ENCODE data around the gene IL4R. TPM values are rescaled to one million over a fixed set of nuclear protein-coding genes. Genes with fewer than 3 reads are reported as not detected.
"Not testable (repeated sequence)": the region's sequence is repeated elsewhere in the genome, so short reads cannot be mapped to it uniquely, and the experiment has no call there.

Gene IL4R
- total and polyA plus RNA-seq, 2 of the 8 experiments (the other 6 are each of a cell fraction or from before 2014, with no cell fraction given), result 29.1 to 29.4 TPM

DNA sequence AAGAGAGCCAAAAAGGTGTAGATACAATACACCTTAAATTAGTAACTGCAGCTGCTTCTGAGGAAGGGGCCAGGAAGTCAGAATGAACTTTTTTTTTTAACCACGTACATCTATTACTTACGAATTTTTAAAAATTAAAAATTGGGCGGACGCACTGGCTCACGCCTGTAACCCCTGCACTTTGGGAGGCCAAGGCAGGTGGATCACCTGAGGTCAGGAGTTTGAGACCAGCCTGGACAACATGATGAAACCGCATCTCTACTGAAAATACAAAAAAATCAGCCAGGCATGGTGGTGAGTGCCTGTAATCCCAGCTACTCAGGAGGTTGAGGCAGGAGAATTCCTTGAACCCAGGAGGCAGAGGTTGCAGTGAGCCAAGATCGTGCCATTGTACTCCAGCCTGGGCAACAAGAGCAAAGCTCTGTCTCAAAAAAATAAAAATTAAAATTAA, 39.3 kb upstream of the IL4R start:
- not testable (repeated sequence) for H3K79me1 ChIP-seq (ENCODE audit: low read depth, low read length); H2BK15ac ChIP-seq (ENCODE audit: low read length); H2BK5ac ChIP-seq (ENCODE audit: low read depth, low read length); H4K91ac ChIP-seq (replicated peaks; ENCODE audit: insufficient read length, low read length); H4K20me1 ChIP-seq (replicated peaks in 1 of 2; ENCODE audit: control insufficient read depth in 1 of 2, insufficient read depth in 2 of 2, low read length in 2 of 2); H2AFZ ChIP-seq (ENCODE audit: low read length); H2BK12ac ChIP-seq (ENCODE audit: low read depth, low read length); H3K23ac ChIP-seq (ENCODE audit: insufficient read length); H3K14ac ChIP-seq (ENCODE audit: insufficient read length); H3K9me3 ChIP-seq (ENCODE audit: insufficient read depth in 2 of 2, low read depth in 1 of 2, low read length in 1 of 2); H2BK20ac ChIP-seq (ENCODE audit: low read length); H2AK5ac ChIP-seq (ENCODE audit: low read depth, low read length); H3K27me3 ChIP-seq (replicated peaks in 1 of 4; ENCODE audit: control insufficient read depth in 3 of 4, extremely low read depth in 1 of 4, insufficient read depth in 3 of 4, low read length in 3 of 4); H3K27ac ChIP-seq (ENCODE audit: low read depth, low read length); FAIRE-seq; H3K56ac ChIP-seq (replicated peaks; ENCODE audit: insufficient read length, low read depth, low read length); H3K4ac ChIP-seq (replicated peaks; ENCODE audit: insufficient read length, low read depth, low read length); H3K79me2 ChIP-seq (ENCODE audit: control insufficient read depth in 1 of 2, insufficient read depth in 2 of 2, low read length in 2 of 2); H3K4me3 ChIP-seq (ENCODE audit: extremely low read depth in 1 of 4, insufficient read depth in 2 of 4, low read depth in 3 of 4, low read length in 4 of 4); H3K18ac ChIP-seq (ENCODE audit: extremely low read depth, low read length); DNase-seq (ENCODE audit: low read depth in 1 of 2, low spot score in 2 of 2); H3K23me2 ChIP-seq (ENCODE audit: low read depth, low read length); H3K4me1 ChIP-seq (replicated peaks in 1 of 4; ENCODE audit: control insufficient read depth in 3 of 4, insufficient read depth in 4 of 4, low read length in 3 of 4); H4K5ac ChIP-seq (ENCODE audit: insufficient read length, low read depth, low read length); H2BK120ac ChIP-seq (replicated peaks; ENCODE audit: low read depth, low read length); H4K8ac ChIP-seq (ENCODE audit: extremely low read depth, insufficient read depth, low read length); H3K9ac ChIP-seq (replicated peaks in 1 of 4; ENCODE audit: extremely low read depth in 1 of 4, low read depth in 3 of 4, low read length in 3 of 4); H3K36me3 ChIP-seq (ENCODE audit: control insufficient read depth in 2 of 4, insufficient read depth in 4 of 4, low read length in 3 of 4); H3K4me2 ChIP-seq (ENCODE audit: insufficient read depth in 1 of 2, low read depth in 2 of 2, low read length in 2 of 2)
- WGBS, 2 experiments (ENCODE audit: extremely low coverage in 1 of 2, insufficient coverage in 1 of 2, insufficient read length in 1 of 2, insufficient replicate concordance in 2 of 2, low coverage in 1 of 2, low lambda C conversion rate in 2 of 2, missing lambda C conversion rate in 1 of 2), result 90% methylated on average over 7 of the region's 7 CpGs; no CpG with 5 or more reads in 1 of the 2 experiments
- ChIA-PET POLR2A (ENCODE audit: partially characterized antibody) (interaction anchor here (0.6 kb wide), 1 partner anchor 55 kb away, joined by 3 read pairs; no protein-coding TSS in a partner anchor), CTCF (ENCODE audit: partially characterized antibody) (interaction anchor here (1.5 to 3.4 kb wide), 2 partner anchors 40 to 101 kb away, joined by 3 to 12 read pairs; no protein-coding TSS in a partner anchor)

Measured in H1 (cell line).